Measurements from ENCODE around the gene PSMB2.
"Not testable (repeated sequence)": the region's sequence is repeated elsewhere in the genome, so short reads cannot be mapped to it uniquely, and the experiment has no call there.

DNA sequence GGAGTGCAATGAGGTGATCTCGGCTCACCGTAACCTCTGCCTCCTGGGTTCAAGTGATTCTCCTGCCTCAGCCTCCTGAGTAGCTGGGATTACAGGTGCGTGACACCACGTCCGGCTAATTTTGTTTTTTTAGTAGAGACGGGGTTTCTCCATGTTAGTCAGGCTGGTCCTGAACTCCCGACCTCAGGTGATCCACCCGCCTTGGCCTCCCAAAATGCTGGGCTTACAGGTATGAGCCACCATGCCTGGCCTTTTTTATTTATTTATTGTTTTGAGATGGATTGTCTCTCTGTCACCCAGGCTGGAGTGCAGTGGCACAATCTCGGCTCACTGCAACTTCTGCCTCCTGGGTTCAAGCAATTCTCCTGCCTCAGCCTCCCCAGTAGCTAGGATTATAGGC lies 59.7 kb downstream of the PSMB2 start:
- TF ChIP-seq, protein P1, sequence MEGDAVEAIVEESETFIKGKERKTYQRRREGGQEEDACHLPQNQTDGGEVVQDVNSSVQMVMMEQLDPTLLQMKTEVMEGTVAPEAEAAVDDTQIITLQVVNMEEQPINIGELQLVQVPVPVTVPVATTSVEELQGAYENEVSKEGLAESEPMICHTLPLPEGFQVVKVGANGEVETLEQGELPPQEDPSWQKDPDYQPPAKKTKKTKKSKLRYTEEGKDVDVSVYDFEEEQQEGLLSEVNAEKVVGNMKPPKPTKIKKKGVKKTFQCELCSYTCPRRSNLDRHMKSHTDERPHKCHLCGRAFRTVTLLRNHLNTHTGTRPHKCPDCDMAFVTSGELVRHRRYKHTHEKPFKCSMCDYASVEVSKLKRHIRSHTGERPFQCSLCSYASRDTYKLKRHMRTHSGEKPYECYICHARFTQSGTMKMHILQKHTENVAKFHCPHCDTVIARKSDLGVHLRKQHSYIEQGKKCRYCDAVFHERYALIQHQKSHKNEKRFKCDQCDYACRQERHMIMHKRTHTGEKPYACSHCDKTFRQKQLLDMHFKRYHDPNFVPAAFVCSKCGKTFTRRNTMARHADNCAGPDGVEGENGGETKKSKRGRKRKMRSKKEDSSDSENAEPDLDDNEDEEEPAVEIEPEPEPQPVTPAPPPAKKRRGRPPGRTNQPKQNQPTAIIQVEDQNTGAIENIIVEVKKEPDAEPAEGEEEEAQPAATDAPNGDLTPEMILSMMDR (IDR thresholded peaks at IDR 0.05; ENCODE audit: borderline replicate concordance, extremely low read depth, low read length, poor library complexity, severe bottlenecking) = not testable (repeated sequence)
- not testable (repeated sequence) for TF ChIP-seq EZH2 (IDR thresholded peaks at IDR 0.05; ENCODE audit: borderline replicate concordance, low read depth, low read length, severe bottlenecking)
